H7 (cell line): ENCODE data around the gene SMARCC2. TPM values are rescaled to one million over a fixed set of nuclear protein-coding genes. Genes with fewer than 3 reads are reported as not detected.

Source experiments
- DNase-seq: peaks from one replicate; pipeline ENCODE4 v3.0.0; 2012
- H3K27me3 ChIP-seq: 2 replicates; pipeline ENCODE4 v1.6.0; 2011; ENCODE audit warnings: mild to moderate bottlenecking, low read length; ENCODE audit not compliant: control insufficient read depth, insufficient read depth
- H3K36me3 ChIP-seq: replicated peaks from 2 replicates; pipeline ENCODE4 v1.5.1; 2011; ENCODE audit warnings: low read length; ENCODE audit not compliant: control insufficient read depth, insufficient read depth
- H3K4me3 ChIP-seq: 2 replicates; pipeline ENCODE4 v1.5.1; 2011; ENCODE audit warnings: low read depth, mild to moderate bottlenecking, control low read depth, low read length, moderate library complexity; ENCODE audit not compliant: insufficient read depth
- total RNA-seq: library from RNA; depleted of rRNA; stranded (reverse); fragments of >200 nt; shearing (Covaris generic); gene quantifications from 2 replicates; pipeline ENCODE4 v1.2.3, GENCODE V29; 2014

Gene SMARCC2
- total RNA-seq, 1 experiment from 2014 or later: 20.0 TPM

DNA sequence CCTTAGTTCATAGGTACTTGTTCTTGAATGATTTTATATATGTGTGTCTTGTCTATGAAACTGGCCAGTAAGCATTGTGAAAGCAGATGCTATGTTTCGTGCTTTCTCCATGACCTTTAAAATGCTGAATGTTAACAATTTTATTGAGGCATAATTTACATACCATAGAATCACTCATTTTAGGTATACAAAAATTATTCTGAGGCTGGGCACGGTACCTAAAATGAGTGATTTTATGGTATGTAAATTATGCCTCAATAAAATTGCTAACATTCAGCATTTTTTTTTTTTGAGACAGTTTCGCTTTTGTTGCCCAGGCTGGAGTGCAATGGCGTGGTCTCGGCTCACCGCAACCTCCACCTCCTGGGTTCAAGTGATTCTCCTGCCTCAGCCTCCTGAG, 54.4 kb downstream of the SMARCC2 start:
- peaks cover 54% of the 10 kb centered on the region for H3K36me3 ChIP-seq
- H3K4me3 ChIP-seq: no peak overlapping the region
- no peak for DNase-seq
- H3K27me3 ChIP-seq: no peaks in the 10 kb centered on the region

DNA sequence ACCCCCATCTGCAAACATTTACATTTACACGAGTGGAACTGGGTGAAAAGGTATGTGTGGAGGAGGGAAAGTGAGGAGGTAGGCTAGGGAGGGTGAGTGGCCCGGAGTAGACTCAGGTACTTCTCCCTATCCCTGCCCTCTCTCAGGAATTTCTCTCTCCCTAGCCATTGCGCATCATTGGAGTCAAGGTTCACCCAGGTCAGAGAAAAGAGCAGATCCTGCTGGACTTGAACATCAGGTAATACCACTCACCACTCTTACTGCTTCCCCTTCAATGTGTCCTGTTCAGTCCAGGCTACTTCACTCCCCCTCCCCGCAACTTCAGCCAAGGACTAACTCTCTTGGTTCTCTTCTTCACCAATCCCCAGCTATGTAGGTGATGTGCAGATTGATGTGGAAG, 58.4 kb downstream of the SMARCC2 start:
- no peak overlapping the region for H3K4me3 ChIP-seq
- H3K36me3 ChIP-seq: peaks cover 34% of the 10 kb centered on the region
- no peak for DNase-seq
- no peaks in the 10 kb centered on the region for H3K27me3 ChIP-seq

DNA sequence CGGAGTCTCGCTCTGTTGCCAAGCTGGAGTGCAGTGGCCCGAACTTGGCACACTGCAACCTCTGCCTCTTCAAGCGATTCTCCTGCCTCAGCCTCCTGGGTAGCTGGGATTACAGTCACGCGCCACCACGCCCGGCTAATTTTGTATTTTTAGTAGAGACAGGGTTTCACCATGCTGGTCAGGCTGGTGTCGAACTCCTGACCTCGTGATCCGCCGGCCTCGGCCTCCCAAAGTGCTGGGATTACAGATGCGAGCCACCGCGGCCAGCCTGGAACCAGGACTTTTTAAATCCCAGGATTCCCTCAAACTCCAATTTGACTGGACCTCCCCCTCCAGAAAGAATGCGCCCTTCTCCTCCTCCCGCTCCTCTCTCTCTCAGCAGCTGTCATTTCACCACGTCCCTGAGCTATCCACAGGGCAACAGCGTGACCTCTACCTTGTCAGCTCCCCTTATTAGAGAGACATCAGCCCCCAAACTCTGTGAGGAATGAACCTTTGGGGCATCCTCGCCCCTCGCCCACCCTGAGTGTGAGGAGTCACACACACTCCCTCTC, 59.3 kb downstream of the SMARCC2 start:
- H3K36me3 ChIP-seq: peaks cover 34% of the 10 kb centered on the region
- H3K27me3 ChIP-seq: no peaks in the 10 kb centered on the region
- DNase-seq: peak; percentile 15
- no peak overlapping the region for H3K4me3 ChIP-seq

GRCh38 chr12:56129206-56129941, 59.9 kb downstream of the SMARCC2 start:
- peak; percentile 86 for DNase-seq
- H3K36me3 ChIP-seq: peaks cover 33% of the 10 kb centered on the region
- peak overlapping the region; percentile 88 for H3K4me3 ChIP-seq
- no peaks in the 10 kb centered on the region for H3K27me3 ChIP-seq

- Histone ChIP-seq H3K36me3 (peaks cover 27% of the 10 kb centered on the region), H3K4me3 (peak overlapping the region; percentile 88), H3K27me3 (no peaks in the 10 kb centered on the region)
- peak; percentile 65 for DNase-seq
These were observed 60.5 kb downstream of the SMARCC2 start for GRCh38 chr12:56128670-56129205.

- Histone ChIP-seq H3K27me3 (no peaks in the 10 kb centered on the region), H3K4me3 (peak within 1 kb of the TSS; percentile 88), H3K36me3 (peaks cover 20% of the 10 kb centered on the region)
- DNase-seq: peak; percentile 97
These were observed 61.2 kb downstream of the SMARCC2 start, which contains the start of gene ESYT1 for GRCh38 chr12:56127888-56128669. ESYT1 (plus strand) TSS chr12:56128267; CDS start chr12:56128320, 53 bp downstream.

DNA sequence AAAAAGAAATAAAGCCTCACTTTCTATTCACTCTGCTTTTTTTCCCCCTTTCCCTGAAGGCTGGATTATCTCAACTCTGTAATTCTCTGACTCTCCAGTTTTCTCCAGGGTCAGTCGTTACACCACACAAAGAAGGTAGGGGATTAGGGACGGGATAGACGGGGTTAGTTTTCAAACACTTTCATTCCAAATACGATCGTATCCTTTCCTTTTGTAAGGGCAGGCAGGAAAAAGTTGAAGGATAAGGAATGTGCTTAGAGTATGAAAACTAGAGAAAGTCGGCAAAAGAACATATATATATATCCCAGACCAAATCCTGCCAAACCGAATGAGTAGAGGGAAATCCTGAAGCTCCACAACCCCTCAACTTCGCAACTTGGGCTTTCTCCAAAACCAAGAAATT, 61.8 kb downstream of the SMARCC2 start:
- H3K36me3 ChIP-seq: peaks cover 19% of the 10 kb centered on the region
- H3K4me3 ChIP-seq: peak overlapping the region; percentile 25
- DNase-seq: peak; percentile 16
- H3K27me3 ChIP-seq: no peaks in the 10 kb centered on the region

DNA sequence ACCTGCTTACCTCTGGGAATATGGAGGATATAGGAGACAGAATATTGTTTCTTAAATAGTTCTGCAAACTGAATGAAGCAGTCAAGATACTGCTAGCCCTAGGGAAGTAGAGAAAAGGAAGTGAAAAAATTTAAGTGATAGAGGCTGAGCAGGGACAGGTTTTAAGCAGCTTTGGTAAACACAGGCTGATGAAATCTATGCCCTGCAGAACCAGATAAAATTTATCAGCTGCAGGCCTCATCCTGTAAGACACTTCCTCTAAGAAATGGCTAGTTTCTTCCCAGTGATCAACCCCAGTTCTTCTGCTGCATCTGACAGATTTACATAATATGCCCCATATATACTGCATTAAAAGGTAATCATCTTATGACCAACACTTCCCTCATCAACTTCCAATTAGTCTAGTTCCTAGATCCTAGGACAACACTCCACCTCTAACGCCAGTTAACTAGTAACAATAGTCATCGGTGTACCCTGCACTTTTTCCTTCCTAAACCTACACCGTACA, 62.5 kb downstream of the SMARCC2 start:
- Histone ChIP-seq H3K4me3 (no peak overlapping the region), H3K36me3 (peaks cover 12% of the 10 kb centered on the region), H3K27me3 (no peaks in the 10 kb centered on the region)
- DNase-seq: no peak

DNA sequence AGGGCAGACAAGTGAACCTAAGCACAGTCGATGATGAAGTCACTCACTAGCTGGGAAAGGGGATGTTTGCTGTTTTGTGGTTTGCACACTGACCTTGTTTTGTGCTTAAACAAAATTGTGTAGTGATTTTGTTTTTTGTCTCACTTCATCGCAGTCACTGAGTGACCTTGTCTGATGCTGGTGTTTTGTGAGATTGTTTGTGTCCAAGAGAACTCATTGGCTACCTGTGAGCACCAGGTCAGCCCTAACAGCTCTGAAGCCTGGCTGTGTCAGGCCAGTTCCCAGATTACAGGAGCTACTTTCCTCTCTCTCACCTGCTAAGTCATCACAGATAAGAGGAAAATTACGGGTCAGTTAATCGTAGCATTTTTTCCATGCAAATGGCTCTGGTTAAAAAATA, 65.2 kb downstream of the SMARCC2 start:
- H3K27me3 ChIP-seq: no peaks in the 10 kb centered on the region

DNA sequence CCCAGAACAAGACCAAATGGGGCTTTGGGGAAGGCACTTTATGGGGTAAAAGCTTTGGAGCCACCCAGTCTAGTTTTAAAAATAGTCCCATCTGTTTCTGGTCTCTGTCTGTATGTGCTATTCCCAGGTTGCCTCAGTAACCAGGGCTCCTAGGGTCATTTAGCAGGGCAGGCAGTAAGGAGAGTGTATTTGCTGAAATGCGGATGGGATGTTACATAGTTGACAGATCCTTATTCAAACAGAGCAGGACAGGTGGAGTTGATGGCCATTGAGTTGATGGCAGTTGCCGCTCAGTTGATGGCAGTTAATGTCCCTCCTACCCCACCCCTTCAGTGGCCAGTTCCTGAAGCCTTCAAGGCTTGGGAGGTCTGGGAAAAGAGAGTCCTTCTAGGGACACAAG, 66.6 kb downstream of the SMARCC2 start:
- no peaks in the 10 kb centered on the region for H3K27me3 ChIP-seq
- DNase-seq: no peak
- peaks cover 10% of the 10 kb centered on the region for H3K36me3 ChIP-seq
- H3K4me3 ChIP-seq: no peak overlapping the region

More for the DNA sequence above, 65.2 kb downstream of the SMARCC2 start:
- DNase-seq: no peak
- Histone ChIP-seq H3K36me3 (peaks cover 10% of the 10 kb centered on the region), H3K4me3 (no peak overlapping the region)

DNA sequence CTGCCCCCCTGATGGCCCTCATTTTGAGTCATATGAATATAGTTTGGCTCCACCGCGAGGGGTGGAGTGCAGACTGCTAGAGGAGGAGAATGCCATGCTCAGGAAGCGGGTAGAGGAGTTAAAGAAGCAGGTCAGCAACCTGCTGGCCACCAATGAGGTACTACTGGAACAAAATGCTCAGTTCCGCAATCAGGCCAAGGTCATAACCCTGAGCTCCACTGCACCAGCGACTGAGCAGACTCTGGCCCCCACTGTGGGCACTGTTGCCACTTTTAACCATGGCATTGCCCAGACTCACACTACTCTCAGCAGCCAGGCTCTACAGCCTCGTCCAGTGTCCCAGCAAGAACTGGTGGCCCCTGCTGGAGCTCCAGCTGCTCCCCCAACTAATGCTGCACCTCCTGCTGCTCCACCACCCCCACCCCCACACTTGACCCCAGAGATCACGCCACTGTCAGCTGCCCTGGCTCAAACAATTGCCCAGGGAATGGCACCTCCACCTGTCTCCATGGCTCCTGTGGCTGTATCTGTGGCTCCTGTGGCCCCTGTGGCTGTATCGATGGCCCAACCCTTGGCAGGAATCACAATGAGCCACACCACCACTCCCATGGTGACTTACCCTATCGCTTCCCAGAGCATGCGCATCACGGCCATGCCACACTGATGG, 67.9 kb downstream of the SMARCC2 start:
- Histone ChIP-seq H3K27me3 (no peaks in the 10 kb centered on the region), H3K4me3 (no peak overlapping the region), H3K36me3 (peaks cover 13% of the 10 kb centered on the region)
- DNase-seq: no peak

DNA sequence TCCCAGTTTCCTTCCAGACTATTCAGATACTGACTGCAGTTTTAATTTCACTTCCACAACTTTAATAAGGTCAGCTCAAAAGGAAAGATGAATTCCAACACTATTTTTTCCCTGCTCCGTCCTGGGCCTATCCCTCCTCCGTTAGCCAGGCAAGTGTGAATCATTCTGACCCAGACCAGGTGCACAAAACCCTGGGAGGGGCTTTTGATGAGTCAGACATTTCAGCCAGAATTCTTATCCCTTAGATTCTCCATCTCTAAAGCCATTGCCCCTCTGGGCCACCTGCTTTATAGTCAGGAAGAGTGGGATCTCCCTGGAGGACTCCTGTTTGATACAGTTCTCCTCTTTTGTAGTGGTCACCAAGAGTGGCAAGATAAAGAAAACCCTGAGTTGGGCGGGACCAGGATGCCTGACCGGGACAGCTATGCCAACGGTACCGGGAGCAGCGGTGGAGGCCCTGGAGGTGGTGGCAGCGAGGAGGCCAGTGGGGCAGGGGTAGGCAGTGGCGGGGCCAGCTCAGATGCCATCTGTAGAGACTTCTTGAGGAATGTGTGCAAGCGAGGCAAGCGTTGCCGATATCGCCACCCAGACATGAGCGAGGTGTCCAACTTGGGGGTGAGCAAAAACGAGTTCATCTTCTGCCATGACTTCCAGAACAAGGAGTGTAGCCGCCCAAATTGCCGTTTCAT, 69.0 kb downstream of the SMARCC2 start:
- Histone ChIP-seq H3K27me3 (no peaks in the 10 kb centered on the region), H3K4me3 (no peak overlapping the region), H3K36me3 (peaks cover 13% of the 10 kb centered on the region)
- DNase-seq: no peak

GRCh38 chr12:56119361-56119796, 69.9 kb downstream of the SMARCC2 start:
- H3K27me3 ChIP-seq: no peaks in the 10 kb centered on the region
- peak; percentile 93 for DNase-seq
- peaks cover 13% of the 10 kb centered on the region for H3K36me3 ChIP-seq
- no peak overlapping the region for H3K4me3 ChIP-seq
